C4-2B (cell line): Measurements from ENCODE around the gene CWC27.
"Not testable (repeated sequence)": the region's sequence is repeated elsewhere in the genome, so short reads cannot be mapped to it uniquely, and the experiment has no call there.

Experiments used
- H3K27ac ChIP-seq: fragments of 450-650 bp; 2 replicates; pipeline ENCODE4 v1.5.1; 2017
- CTCF ChIP-seq: fragments of 450-650 bp; conservative IDR thresholded peaks from 2 replicates; pipeline ENCODE4 v1.5.1; 2017; ENCODE audit warnings: mild to moderate bottlenecking
- ZFX ChIP-seq: fragments of 450-650 bp; IDR thresholded peaks from 2 replicates; pipeline ENCODE4 v1.6.1; 2017

The CWC27 gene

GRCh38 chr5:64900618-64901017 lies 131.9 kb downstream of the CWC27 start:
- no peak for TF ChIP-seq CTCF
- no peak for TF ChIP-seq ZFX

GRCh38 chr5:64907399-64907798 lies 138.7 kb downstream of the CWC27 start:
- not testable (repeated sequence) for H3K27ac ChIP-seq

More at GRCh38 chr5:64900618-64901017, 131.9 kb downstream of the CWC27 start:
- no peak overlapping the region for H3K27ac ChIP-seq

- no peak overlapping the region for H3K27ac ChIP-seq
- TF ChIP-seq ZFX (no peak), CTCF (no peak)
These were observed 145.7 kb downstream of the CWC27 start for GRCh38 chr5:64914396-64914795.

GRCh38 chr5:64918083-64918482 lies 149.4 kb downstream of the CWC27 start:
- TF ChIP-seq ZFX (no peak), CTCF (no peak)
- H3K27ac ChIP-seq: no peak overlapping the region

- TF ChIP-seq CTCF (no peak), ZFX (no peak)
These were observed 152.7 kb downstream of the CWC27 start for GRCh38 chr5:64921386-64921785.

GRCh38 chr5:64923151-64923685 lies 154.5 kb downstream of the CWC27 start:
- no peak overlapping the region for H3K27ac ChIP-seq
- no peak for TF ChIP-seq ZFX
- no peak for TF ChIP-seq CTCF

More at GRCh38 chr5:64921386-64921785, 152.7 kb downstream of the CWC27 start:
- H3K27ac ChIP-seq: no peak overlapping the region

GRCh38 chr5:64925123-64925522 lies 156.4 kb downstream of the CWC27 start:
- TF ChIP-seq CTCF (no peak), ZFX (no peak)
- no peak overlapping the region for H3K27ac ChIP-seq

- no peak overlapping the region for H3K27ac ChIP-seq
- TF ChIP-seq CTCF: no peak
- TF ChIP-seq ZFX: no peak
These were observed 161.1 kb downstream of the CWC27 start for GRCh38 chr5:64929833-64930232.
